MM.1S (cell line): ENCODE measurements around the gene KRTAP4-11.
"Not testable (repeated sequence)": the region's sequence is repeated elsewhere in the genome, so short reads cannot be mapped to it uniquely, and the experiment has no call there.

ENCODE experiments used
- DNase-seq: peaks from one replicate; pipeline ENCODE4 v3.0.0-alpha.2; 2015
- H2AFZ ChIP-seq: fragments of 300-600 bp; sonication (generic); 2 replicates; pipeline ENCODE4 v1.6.0; 2016; ENCODE audit warnings: antibody characterized with exemption, low read length
- H3F3A ChIP-seq: fragments of 300-600 bp; sonication (generic); 2 replicates; pipeline ENCODE4 v1.6.1; 2016; ENCODE audit warnings: mild to moderate bottlenecking, antibody characterized with exemption, low read length, moderate library complexity, mixed read lengths; ENCODE audit not compliant: insufficient read depth
- H3K27ac ChIP-seq: fragments of 300-600 bp; sonication (generic); 2 replicates; pipeline ENCODE4 v1.5.1; 2016; ENCODE audit warnings: mild to moderate bottlenecking, low read length
- H3K27me3 ChIP-seq: fragments of 300-600 bp; sonication (generic); replicated peaks from 2 replicates; pipeline ENCODE4 v1.6.0; 2016; ENCODE audit warnings: low read length; ENCODE audit not compliant: insufficient read depth
- H3K36me3 ChIP-seq: fragments of 300-600 bp; sonication (generic); replicated peaks from 2 replicates; pipeline ENCODE4 v1.6.1; 2016; ENCODE audit warnings: mild to moderate bottlenecking, low read length, mixed read lengths; ENCODE audit not compliant: insufficient read depth
- H3K4me1 ChIP-seq: fragments of 300-600 bp; sonication (generic); 2 replicates; pipeline ENCODE4 v1.6.1; 2016; ENCODE audit warnings: low read length, mixed read lengths
- H3K4me2 ChIP-seq: fragments of 300-600 bp; sonication (generic); 2 replicates; pipeline ENCODE4 v1.6.0; 2016; ENCODE audit warnings: low read depth, low read length
- H3K4me3 ChIP-seq: fragments of 300-600 bp; sonication (generic); 2 replicates; pipeline ENCODE4 v1.5.1; 2016; ENCODE audit warnings: low read length, mixed read lengths
- H3K79me2 ChIP-seq: fragments of 300-600 bp; sonication (generic); 2 replicates; pipeline ENCODE4 v1.6.1; 2016; ENCODE audit warnings: mixed run types, low read length, mixed read lengths
- H3K9ac ChIP-seq: fragments of 300-600 bp; sonication (generic); 2 replicates; pipeline ENCODE4 v1.6.1; 2016; ENCODE audit warnings: low read length, mixed read lengths
- H3K9me2 ChIP-seq: fragments of 300-600 bp; sonication (generic); replicated peaks from 2 replicates; pipeline ENCODE4 v1.6.1; 2016; ENCODE audit warnings: mild to moderate bottlenecking, low read length, mixed read lengths; ENCODE audit not compliant: insufficient read depth
- H3K9me3 ChIP-seq: fragments of 300-600 bp; sonication (generic); replicated peaks from 2 replicates; pipeline ENCODE4 v1.6.1; 2016; ENCODE audit warnings: mild to moderate bottlenecking, low read length, mixed read lengths; ENCODE audit not compliant: insufficient read depth
- H4K20me1 ChIP-seq: fragments of 300-600 bp; sonication (generic); 2 replicates; pipeline ENCODE4 v1.6.1; 2016; ENCODE audit warnings: mild to moderate bottlenecking, low read length, moderate library complexity, mixed read lengths; ENCODE audit not compliant: insufficient read depth
- CTCF ChIP-seq: fragments of 300-600 bp; sonication (generic); IDR thresholded peaks from 2 replicates; pipeline ENCODE4 v1.5.1; 2016; ENCODE audit warnings: antibody characterized with exemption, low read length, mixed read lengths
- EZH2 ChIP-seq: fragments of 300-600 bp; sonication (generic); optimal IDR thresholded peaks from 2 replicates; pipeline ENCODE3; 2017; ENCODE audit warnings: low read depth, mild to moderate bottlenecking, antibody characterized with exemption, low read length, mixed read lengths
- EZH2phosphoT487 ChIP-seq: fragments of 300-600 bp; sonication (generic); IDR thresholded peaks from 2 replicates; pipeline ENCODE4 v1.6.1; 2018; ENCODE audit warnings: antibody characterized with exemption, low read length

The KRTAP4-11 gene

GRCh38 chr17:41098042-41098441, 20.1 kb downstream of the KRTAP4-11 start, which contains the start of gene KRTAP4-8:
Gene KRTAP4-8, minus strand, starts transcription at chr17:41098142. Its CDS starts 58 bp downstream, at chr17:41098084.
- Histone ChIP-seq H3K27ac (no peak within 1 kb of the TSS), H2AFZ (no peak within 1 kb of the TSS), H3K9me2 (no peaks in the 10 kb centered on the region), H3F3A (no peaks in the 10 kb centered on the region), H3K4me1 (no peaks in the 10 kb centered on the region), H3K27me3 (no peaks in the 10 kb centered on the region), H3K79me2 (no peaks in the 10 kb centered on the region), H3K36me3 (no peaks in the 10 kb centered on the region), H3K4me3 (no peak within 1 kb of the TSS), H4K20me1 (no peaks in the 10 kb centered on the region), H3K4me2 (no peak within 1 kb of the TSS), H3K9me3 (no peaks in the 10 kb centered on the region), H3K9ac (no peak within 1 kb of the TSS)
- no peak for DNase-seq
- TF ChIP-seq EZH2 (no peak), CTCF (no peak), EZH2phosphoT487 (no peak)

- H3K36me3 ChIP-seq = no peaks in the 10 kb centered on the region
- H4K20me1 ChIP-seq = no peaks in the 10 kb centered on the region
- no peaks in the 10 kb centered on the region for H3K4me1 ChIP-seq
- H3K4me2 ChIP-seq = no peak overlapping the region
- no peak overlapping the region for H3K9ac ChIP-seq
- H3K4me3 ChIP-seq = no peak overlapping the region
- no peaks in the 10 kb centered on the region for H3K9me2 ChIP-seq
- H2AFZ ChIP-seq = no peak overlapping the region
- no peaks in the 10 kb centered on the region for H3K79me2 ChIP-seq
- TF ChIP-seq EZH2 (no peak), EZH2phosphoT487 (no peak), CTCF (no peak)
- no peak for DNase-seq
- no peaks in the 10 kb centered on the region for H3K27me3 ChIP-seq
- H3K9me3 ChIP-seq = no peaks in the 10 kb centered on the region
- no peaks in the 10 kb centered on the region for H3F3A ChIP-seq
- H3K27ac ChIP-seq = no peak overlapping the region
These were observed 22.1 kb downstream of the KRTAP4-11 start for GRCh38 chr17:41096055-41096454.

- not testable (repeated sequence) for H3K27me3 ChIP-seq, H3K79me2 ChIP-seq, H3K4me3 ChIP-seq, H4K20me1 ChIP-seq, H2AFZ ChIP-seq, H3K36me3 ChIP-seq, H3K27ac ChIP-seq, H3K4me1 ChIP-seq, H3K9me3 ChIP-seq, H3K9me2 ChIP-seq, H3K4me2 ChIP-seq, H3F3A ChIP-seq, DNase-seq, H3K9ac ChIP-seq
These were observed 29.3 kb downstream of the KRTAP4-11 start for GRCh38 chr17:41088760-41089352.

- H3K9me3 ChIP-seq, H3K27me3 ChIP-seq, H3F3A ChIP-seq, H3K4me1 ChIP-seq, DNase-seq, H2AFZ ChIP-seq, H3K79me2 ChIP-seq, H4K20me1 ChIP-seq, H3K27ac ChIP-seq, H3K9ac ChIP-seq, H3K9me2 ChIP-seq, H3K36me3 ChIP-seq, H3K4me2 ChIP-seq, H3K4me3 ChIP-seq: not testable (repeated sequence)
These were observed 33.9 kb downstream of the KRTAP4-11 start, which contains the start of gene KRTAP4-7 for GRCh38 chr17:41084100-41084856. Gene KRTAP4-7, plus strand, starts transcription at chr17:41084150. Its CDS starts 57 bp downstream, at chr17:41084207.

- H3K4me2 ChIP-seq, H3K9me2 ChIP-seq, H3F3A ChIP-seq, H3K27me3 ChIP-seq, H3K36me3 ChIP-seq, DNase-seq, H3K9ac ChIP-seq, H3K79me2 ChIP-seq, H3K9me3 ChIP-seq, H3K4me1 ChIP-seq, H2AFZ ChIP-seq, H3K27ac ChIP-seq, H4K20me1 ChIP-seq, H3K4me3 ChIP-seq: not testable (repeated sequence)
These were observed 34.7 kb downstream of the KRTAP4-11 start for GRCh38 chr17:41083427-41083826.
